Measurements from ENCODE around the gene FAM114A1. TPM values are rescaled to one million over a fixed set of nuclear protein-coding genes. Genes with fewer than 3 reads are reported as not detected.
"Not testable (repeated sequence)": the region's sequence is repeated elsewhere in the genome, so short reads cannot be mapped to it uniquely, and the experiment has no call there.

The FAM114A1 gene
- total RNA-seq, 6 experiments from 2014 or later = 161 to 210 (median 187) TPM

GRCh38 chr4:38955957-38956356 is 88.4 kb downstream of the FAM114A1 start:
- H3K36me3 Mint-ChIP-seq (ENCODE audit: low read depth) = no peaks in the 10 kb centered on the region
- H3K9me3 Mint-ChIP-seq = no peaks in the 10 kb centered on the region; the same call in 1 of the 2 replicates
- no peak overlapping the region for H3K27ac Mint-ChIP-seq
- no peak for DNase-seq
- H3K4me1 Mint-ChIP-seq (ENCODE audit: low read depth) = peaks cover 19% of the 10 kb centered on the region
- TF ChIP-seq, protein P1, sequence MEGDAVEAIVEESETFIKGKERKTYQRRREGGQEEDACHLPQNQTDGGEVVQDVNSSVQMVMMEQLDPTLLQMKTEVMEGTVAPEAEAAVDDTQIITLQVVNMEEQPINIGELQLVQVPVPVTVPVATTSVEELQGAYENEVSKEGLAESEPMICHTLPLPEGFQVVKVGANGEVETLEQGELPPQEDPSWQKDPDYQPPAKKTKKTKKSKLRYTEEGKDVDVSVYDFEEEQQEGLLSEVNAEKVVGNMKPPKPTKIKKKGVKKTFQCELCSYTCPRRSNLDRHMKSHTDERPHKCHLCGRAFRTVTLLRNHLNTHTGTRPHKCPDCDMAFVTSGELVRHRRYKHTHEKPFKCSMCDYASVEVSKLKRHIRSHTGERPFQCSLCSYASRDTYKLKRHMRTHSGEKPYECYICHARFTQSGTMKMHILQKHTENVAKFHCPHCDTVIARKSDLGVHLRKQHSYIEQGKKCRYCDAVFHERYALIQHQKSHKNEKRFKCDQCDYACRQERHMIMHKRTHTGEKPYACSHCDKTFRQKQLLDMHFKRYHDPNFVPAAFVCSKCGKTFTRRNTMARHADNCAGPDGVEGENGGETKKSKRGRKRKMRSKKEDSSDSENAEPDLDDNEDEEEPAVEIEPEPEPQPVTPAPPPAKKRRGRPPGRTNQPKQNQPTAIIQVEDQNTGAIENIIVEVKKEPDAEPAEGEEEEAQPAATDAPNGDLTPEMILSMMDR (IDR thresholded peaks at IDR 0.05) = no peak
- no peak overlapping the region for H3K4me3 Mint-ChIP-seq
- H3K27me3 Mint-ChIP-seq (ENCODE audit: insufficient read depth) = no peaks in the 10 kb centered on the region; the same call in 1 of the 2 replicates

- TF ChIP-seq, protein P1 (IDR thresholded peaks at IDR 0.05) = no peak
- peaks cover 9% of the 10 kb centered on the region for H3K4me1 Mint-ChIP-seq (ENCODE audit: low read depth)
- no peak overlapping the region for H3K27ac Mint-ChIP-seq
- no peaks in the 10 kb centered on the region; the same call in 1 of the 2 replicates for H3K9me3 Mint-ChIP-seq
- no peak overlapping the region for H3K4me3 Mint-ChIP-seq
- no peaks in the 10 kb centered on the region; the same call in 1 of the 2 replicates for H3K27me3 Mint-ChIP-seq (ENCODE audit: insufficient read depth)
- H3K36me3 Mint-ChIP-seq (ENCODE audit: low read depth) = no peaks in the 10 kb centered on the region
- DNase-seq = no peak
Measured at GRCh38 chr4:38957261-38957815, 89.7 kb downstream of the FAM114A1 start.

GRCh38 chr4:38957893-38958292 is 90.3 kb downstream of the FAM114A1 start:
- H3K4me3 Mint-ChIP-seq = no peak overlapping the region
- peaks cover 9% of the 10 kb centered on the region for H3K4me1 Mint-ChIP-seq (ENCODE audit: low read depth)
- no peaks in the 10 kb centered on the region for H3K36me3 Mint-ChIP-seq (ENCODE audit: low read depth)
- H3K9me3 Mint-ChIP-seq = no peaks in the 10 kb centered on the region; the same call in 1 of the 2 replicates
- TF ChIP-seq, protein P1 (IDR thresholded peaks at IDR 0.05) = no peak
- no peak for DNase-seq
- no peak overlapping the region for H3K27ac Mint-ChIP-seq
- H3K27me3 Mint-ChIP-seq (ENCODE audit: insufficient read depth) = no peaks in the 10 kb centered on the region; the same call in 1 of the 2 replicates

GRCh38 chr4:38958453-38959190 is 91.0 kb downstream of the FAM114A1 start:
- H3K27me3 Mint-ChIP-seq (ENCODE audit: insufficient read depth) = no peaks in the 10 kb centered on the region; the same call in 1 of the 2 replicates

DNA sequence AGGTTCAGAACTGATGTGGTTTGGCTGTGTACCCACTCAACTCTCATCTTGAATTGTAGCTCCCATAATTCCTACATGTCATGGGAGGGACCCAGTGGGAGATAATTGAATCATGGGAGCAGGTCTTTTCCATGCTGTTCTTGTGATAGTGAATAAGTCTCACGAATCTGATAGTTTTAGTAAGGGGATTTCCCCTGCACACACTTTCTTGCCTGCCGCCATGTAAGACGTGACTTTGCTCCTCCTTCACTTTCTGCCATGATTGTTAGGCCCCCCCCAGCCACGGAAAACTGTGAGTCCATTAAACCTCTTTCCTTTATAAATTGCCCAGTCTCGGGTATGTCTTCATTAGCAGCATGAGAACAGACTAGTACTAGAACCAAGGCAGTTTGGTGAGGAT is 91.6 kb downstream of the FAM114A1 start:
- not testable (repeated sequence) for H3K4me1 Mint-ChIP-seq (ENCODE audit: low read depth); H3K27ac Mint-ChIP-seq; H3K4me3 Mint-ChIP-seq; DNase-seq; H3K27me3 Mint-ChIP-seq (ENCODE audit: insufficient read depth); H3K9me3 Mint-ChIP-seq; H3K36me3 Mint-ChIP-seq (ENCODE audit: low read depth)

More at GRCh38 chr4:38958453-38959190, 91.0 kb downstream of the FAM114A1 start:
- Mint-ChIP-seq H3K4me1 (ENCODE audit: low read depth) (peaks cover 9% of the 10 kb centered on the region), H3K9me3 (no peaks in the 10 kb centered on the region; the same call in 1 of the 2 replicates), H3K27ac (no peak overlapping the region), H3K4me3 (no peak overlapping the region), H3K36me3 (ENCODE audit: low read depth) (no peaks in the 10 kb centered on the region)
- TF ChIP-seq, protein P1 (IDR thresholded peaks at IDR 0.05) = no peak
- no peak for DNase-seq
